ENCODE data around the gene TRPM2. TPM values are rescaled to one million over a fixed set of nuclear protein-coding genes. Genes with fewer than 3 reads are reported as not detected.

The TRPM2 gene
- total and polyA plus RNA-seq, 12 donors: 0.34 to 8.5 (median 1.2) TPM

GRCh38 chr21:44370786-44371410 lies 17.5 kb downstream of the TRPM2 start:
- no peak for DNase-seq
- WGBS, 2 donors: 89% methylated on average over 35 to 37 of the region's 37 CpGs
- peaks cover 0 to 69% (median 28%) of the 10 kb centered on the region in 7 donors for H3K27me3 ChIP-seq

GRCh38 chr21:44371596-44371995 lies 18.2 kb downstream of the TRPM2 start:
- intact Hi-C loops (cut with DNase I): no loop called here
- Histone ChIP-seq H3K9me3 (peaks cover 0 to 3% (median 0%) of the 10 kb centered on the region in 11 donors), H3K27ac (no peak overlapping the region), H3K36me3 (peaks cover 0 to 15% (median 0%) of the 10 kb centered on the region in 9 donors), H3K27me3 (peaks cover 0 to 71% (median 35%) of the 10 kb centered on the region in 7 donors), H3K4me3 (no peak overlapping the region), H3K4me1 (peaks cover 0 to 27% (median 0%) of the 10 kb centered on the region in 9 donors)
- no peak for DNase-seq
- WGBS, 2 donors: 91 to 93% methylated on average over 6 of the region's 6 CpGs
- ATAC-seq: no peak
- TF ChIP-seq CTCF (IDR thresholded peaks at IDR 0.05): no peak

More at GRCh38 chr21:44370786-44371410, 17.5 kb downstream of the TRPM2 start:
- intact Hi-C loops (cut with DNase I): no loop called here
- Histone ChIP-seq H3K4me3 (no peak overlapping the region), H3K36me3 (peaks cover 0 to 13% (median 0%) of the 10 kb centered on the region in 9 donors), H3K4me1 (peaks cover 0 to 25% (median 0%) of the 10 kb centered on the region in 9 donors), H3K9me3 (peaks cover 0 to 3% (median 0%) of the 10 kb centered on the region in 11 donors), H3K27ac (no peak overlapping the region)
- TF ChIP-seq CTCF (IDR thresholded peaks at IDR 0.05): no peak
- ATAC-seq: no peak

- TF ChIP-seq CTCF (IDR thresholded peaks at IDR 0.05): no peak
Measured at GRCh38 chr21:44372616-44373015, 19.2 kb downstream of the TRPM2 start.

GRCh38 chr21:44374601-44375280 lies 21.3 kb downstream of the TRPM2 start:
- peaks cover 0 to 79% (median 28%) of the 10 kb centered on the region in 7 donors for H3K27me3 ChIP-seq
- no peak overlapping the region for H3K4me3 ChIP-seq
- H3K36me3 ChIP-seq: peaks cover 0 to 28% (median 0%) of the 10 kb centered on the region in 9 donors
- DNase-seq (no peak), ATAC-seq (no peak)
- H3K9me3 ChIP-seq: peaks cover 0 to 3% (median 0%) of the 10 kb centered on the region in 11 donors
- intact Hi-C loops (cut with DNase I): no loop called here
- H3K27ac ChIP-seq: peak overlapping the region in 1 of 10 donors; percentile 73
- H3K4me1 ChIP-seq: peaks cover 0 to 27% (median 0%) of the 10 kb centered on the region in 9 donors
- 85 to 93% methylated on average over 24 of the region's 24 CpGs for WGBS, 2 donors
- no peak for TF ChIP-seq CTCF (IDR thresholded peaks at IDR 0.05)

More at GRCh38 chr21:44372616-44373015, 19.2 kb downstream of the TRPM2 start:
- WGBS, 2 donors: 70 to 71% methylated on average over 8 of the region's 8 CpGs
- peaks cover 0 to 10% (median 0%) of the 10 kb centered on the region in 9 donors for H3K36me3 ChIP-seq
- no peak for DNase-seq
- intact Hi-C loops (cut with DNase I): no loop called here
- H3K4me3 ChIP-seq: no peak overlapping the region
- H3K9me3 ChIP-seq: peaks cover 0 to 3% (median 0%) of the 10 kb centered on the region in 11 donors
- no peak overlapping the region for H3K27ac ChIP-seq
- H3K27me3 ChIP-seq: peaks cover 0 to 73% (median 37%) of the 10 kb centered on the region in 7 donors
- peaks cover 0 to 27% (median 0%) of the 10 kb centered on the region in 9 donors for H3K4me1 ChIP-seq
- ATAC-seq: no peak

All from heart right ventricle (tissue), 16 donors.